Measurements from ENCODE around the gene PPFIA4.

PPFIA4 gene

DNA sequence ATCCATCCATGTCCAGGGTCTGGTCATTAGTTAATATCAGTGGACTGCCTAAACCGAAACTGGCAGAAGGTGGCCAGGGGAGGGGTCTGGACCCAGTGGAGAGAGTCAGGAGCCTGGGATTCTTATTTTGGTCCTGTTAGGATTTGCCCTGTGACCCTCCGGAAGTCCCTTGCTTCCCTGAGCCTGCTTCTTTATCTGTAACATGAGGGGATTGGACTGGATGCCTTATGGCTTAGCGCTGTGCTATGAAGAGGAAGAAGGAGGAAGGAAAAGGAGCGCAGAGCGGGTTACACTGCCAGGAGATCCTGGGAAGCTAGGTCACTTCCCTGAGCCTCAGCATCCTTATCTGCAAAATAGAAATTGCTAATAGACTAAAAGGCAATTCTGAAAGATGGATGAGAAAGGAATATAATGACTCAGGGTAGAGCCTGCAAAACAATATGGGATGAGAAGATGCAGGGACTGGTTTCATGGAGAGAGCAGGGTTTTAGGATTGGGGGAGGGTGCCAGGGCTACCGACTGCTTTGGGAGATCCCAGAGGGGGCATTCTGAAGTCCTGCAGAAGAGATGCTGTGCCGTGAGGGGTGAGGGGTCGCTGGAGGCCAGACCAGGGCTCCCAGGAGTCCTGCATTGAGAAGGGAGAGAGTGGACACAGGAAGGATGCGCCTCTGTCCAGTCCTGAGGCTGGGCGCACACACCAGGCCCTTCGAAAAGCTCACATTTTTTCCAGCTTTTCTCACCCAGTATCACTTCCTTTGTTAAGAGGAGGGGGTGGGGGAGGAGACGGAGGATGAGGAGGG, 100.8 kb downstream of the PPFIA4 start:
- H3K27ac ChIP-seq (ENCODE audit: low read depth, low read length) = no peak overlapping the region
- H3K9ac ChIP-seq (ENCODE audit: low read depth in 1 of 2, low read length in 2 of 2) = no peak overlapping the region
- H3K27me3 ChIP-seq (ENCODE audit: control insufficient read depth in 1 of 2, insufficient read depth in 2 of 2, low read length in 2 of 2) = peaks cover 14 to 33% of the 10 kb centered on the region in 2 donors
- H3K4me1 ChIP-seq (ENCODE audit: control insufficient read depth in 1 of 2, insufficient read depth in 2 of 2, low read length in 2 of 2) = peaks cover 14 to 30% of the 10 kb centered on the region in 2 donors
- H3K36me3 ChIP-seq (ENCODE audit: control insufficient read depth in 1 of 2, insufficient read depth in 2 of 2, low read length in 2 of 2) = no peaks in the 10 kb centered on the region
- H3K4me3 ChIP-seq (ENCODE audit: low read depth in 1 of 2, low read length in 2 of 2) = peak overlapping the region; percentile 58 to 67
- H3K9me3 ChIP-seq (ENCODE audit: control insufficient read depth in 1 of 2, low read length in 2 of 2) = no peaks in the 10 kb centered on the region

DNA sequence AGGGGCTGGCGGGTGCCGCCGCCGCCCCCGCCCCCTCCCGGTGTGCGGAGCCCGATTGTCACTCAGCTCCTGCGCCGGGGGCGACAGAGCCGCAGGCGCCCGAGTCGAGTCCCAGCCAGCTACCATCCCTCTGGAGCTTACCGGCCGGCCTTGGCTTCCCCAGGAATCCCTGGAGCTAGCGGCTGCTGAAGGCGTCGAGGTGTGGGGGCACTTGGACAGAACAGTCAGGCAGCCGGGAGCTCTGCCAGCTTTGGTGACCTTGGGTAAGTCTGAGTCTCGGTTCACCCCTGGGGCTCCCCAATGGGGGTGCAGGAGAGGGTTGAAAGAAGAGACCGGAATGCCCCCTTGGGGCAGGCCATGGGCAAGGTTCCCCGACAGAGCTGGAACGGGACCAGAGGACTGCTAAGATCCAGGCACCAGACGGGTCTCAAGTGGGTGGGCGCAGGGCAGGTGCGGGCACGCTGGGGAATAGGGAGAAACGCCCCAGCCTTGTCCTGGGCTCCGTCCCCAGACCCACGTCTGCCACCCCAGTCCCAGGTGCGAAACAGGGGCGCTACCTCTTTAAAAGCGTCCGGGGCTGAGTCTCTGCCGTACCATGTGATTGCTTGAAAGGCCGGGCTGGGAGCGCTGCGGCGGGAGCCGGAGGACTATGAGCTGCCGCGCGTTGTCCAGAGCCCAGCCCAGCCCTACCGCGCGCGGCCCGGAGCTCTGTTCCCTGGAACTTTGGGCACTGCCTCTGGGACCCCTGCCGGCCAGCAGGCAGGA, 101.6 kb downstream of the PPFIA4 start, which contains the start of gene ADORA1:
Gene ADORA1, plus strand, starts transcription at position 61 of the 765 bp plus-strand sequence. CDS start 1,116 bp downstream, outside the sequence.
- Histone ChIP-seq H3K4me3 (ENCODE audit: low read depth in 1 of 2, low read length in 2 of 2) (peak within 1 kb of the TSS; percentile 58 to 67), H3K27ac (ENCODE audit: low read depth, low read length) (no peak within 1 kb of the TSS), H3K36me3 (ENCODE audit: control insufficient read depth in 1 of 2, insufficient read depth in 2 of 2, low read length in 2 of 2) (no peaks in the 10 kb centered on the region), H3K9me3 (ENCODE audit: control insufficient read depth in 1 of 2, low read length in 2 of 2) (no peaks in the 10 kb centered on the region), H3K27me3 (ENCODE audit: control insufficient read depth in 1 of 2, insufficient read depth in 2 of 2, low read length in 2 of 2) (peaks cover 14 to 33% of the 10 kb centered on the region in 2 donors), H3K9ac (ENCODE audit: low read depth in 1 of 2, low read length in 2 of 2) (peak within 1 kb of the TSS in 1 of 2 donors; percentile 46), H3K4me1 (ENCODE audit: control insufficient read depth in 1 of 2, insufficient read depth in 2 of 2, low read length in 2 of 2) (peaks cover 14 to 30% of the 10 kb centered on the region in 2 donors)

DNA sequence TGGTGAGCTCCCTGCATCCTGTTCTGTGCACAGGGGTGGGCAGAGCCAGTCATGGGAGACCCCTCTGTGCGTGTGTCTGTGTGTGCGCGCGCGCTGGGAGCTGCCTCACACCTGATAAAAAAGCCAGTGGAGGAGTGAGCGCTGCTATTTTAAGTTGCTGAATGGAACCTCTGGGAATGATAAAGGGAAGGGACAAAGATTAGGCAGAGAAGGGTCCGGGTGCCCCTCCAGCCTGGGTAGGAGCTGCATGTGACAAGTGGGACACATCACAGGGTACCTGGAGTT, 102.1 kb downstream of the PPFIA4 start:
- H3K36me3 ChIP-seq (ENCODE audit: control insufficient read depth in 1 of 2, insufficient read depth in 2 of 2, low read length in 2 of 2) = no peaks in the 10 kb centered on the region
- H3K27ac ChIP-seq (ENCODE audit: low read depth, low read length) = no peak overlapping the region
- H3K9me3 ChIP-seq (ENCODE audit: control insufficient read depth in 1 of 2, low read length in 2 of 2) = no peaks in the 10 kb centered on the region
- H3K4me1 ChIP-seq (ENCODE audit: control insufficient read depth in 1 of 2, insufficient read depth in 2 of 2, low read length in 2 of 2) = peaks cover 14 to 30% of the 10 kb centered on the region in 2 donors
- H3K9ac ChIP-seq (ENCODE audit: low read depth in 1 of 2, low read length in 2 of 2) = peak overlapping the region in 1 of 2 donors; percentile 46
- peaks cover 14 to 33% of the 10 kb centered on the region in 2 donors for H3K27me3 ChIP-seq (ENCODE audit: control insufficient read depth in 1 of 2, insufficient read depth in 2 of 2, low read length in 2 of 2)
- peak overlapping the region; percentile 58 to 67 for H3K4me3 ChIP-seq (ENCODE audit: low read depth in 1 of 2, low read length in 2 of 2)
